Effector CD4-positive, alpha-beta T cell (primary cell): Measurements from ENCODE around the gene FAM76A.
"Not testable (repeated sequence)": the region's sequence is repeated elsewhere in the genome, so short reads cannot be mapped to it uniquely, and the experiment has no call there.

ENCODE experiments used
- DNase-seq: peaks from one replicate; pipeline ENCODE4 v3.0.0-alpha.2; 2020
- total RNA-seq: gene quantifications from one replicate; lab custom pipeline; 2026; lab: John Stamatoyannopoulos, UW

The FAM76A gene
- 27.2 reads per million, percentile 54 among the genes with 10 or more reads in this experiment for total RNA-seq

DNA sequence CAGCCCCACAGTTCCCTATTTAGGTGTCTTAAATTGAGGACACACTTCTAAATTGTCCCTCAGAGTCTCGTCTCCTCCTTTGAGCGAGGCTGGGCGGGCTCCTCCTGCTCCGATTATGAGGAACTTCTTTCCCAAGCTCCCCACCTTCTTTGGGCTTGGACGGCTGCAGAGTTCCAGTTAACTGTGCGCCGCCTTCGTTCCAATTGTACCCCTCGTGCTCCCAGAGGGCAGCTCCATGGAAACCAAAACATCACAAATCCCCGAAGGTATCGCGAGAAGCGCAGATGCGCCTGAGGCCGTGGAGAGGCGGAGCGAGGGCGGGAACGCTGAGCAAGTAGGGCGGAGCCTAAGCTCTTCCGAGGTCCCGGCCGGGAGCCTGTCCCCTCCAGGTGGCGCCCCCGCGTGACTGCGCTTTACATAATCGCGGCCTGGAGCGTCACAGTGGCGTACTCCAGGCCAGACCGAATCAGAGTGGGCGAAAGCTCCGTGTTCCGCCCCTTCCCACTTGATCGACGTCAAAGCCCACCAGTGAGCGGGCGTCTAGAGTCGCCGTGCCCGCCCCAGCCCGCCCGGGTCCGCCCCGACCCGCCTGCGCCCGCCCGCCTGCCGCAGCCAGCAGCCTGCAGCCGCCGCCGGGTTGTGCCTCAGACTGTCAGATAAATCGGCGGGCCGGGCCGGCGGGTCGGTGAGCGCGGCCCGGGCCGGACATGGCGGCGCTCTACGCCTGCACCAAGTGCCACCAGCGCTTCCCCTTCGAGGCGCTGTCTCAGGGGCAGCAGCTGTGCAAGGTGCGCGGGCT, at the start of gene FAM76A:
FAM76A (plus strand) TSS at position 588 of the 799 bp plus-strand sequence; CDS start at position 708, 120 bp downstream.
- peak; percentile 99 for DNase-seq

DNA sequence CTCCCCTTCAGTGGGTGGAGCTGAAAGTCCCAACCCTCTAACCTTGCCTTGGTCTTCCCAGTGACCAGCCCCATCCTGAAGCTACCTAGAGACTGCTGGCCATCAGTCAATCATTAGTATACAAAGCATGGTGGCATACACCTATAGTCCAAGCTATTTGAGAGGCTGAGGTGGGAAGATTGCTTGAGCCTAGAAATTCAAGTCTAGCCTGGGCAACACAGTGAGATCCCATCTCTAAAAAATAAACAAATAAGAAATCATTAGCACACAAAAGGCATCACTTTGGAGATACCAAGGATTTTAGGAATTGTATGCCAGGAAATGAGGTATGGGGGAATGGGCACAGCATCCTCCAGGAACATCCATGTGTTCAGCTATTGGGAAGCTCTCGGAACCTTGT, 49.4 kb upstream of the FAM76A start:
- no peak for DNase-seq

GRCh38 chr1:27678747-27679146, 47.0 kb upstream of the FAM76A start:
- no peak for DNase-seq

DNA sequence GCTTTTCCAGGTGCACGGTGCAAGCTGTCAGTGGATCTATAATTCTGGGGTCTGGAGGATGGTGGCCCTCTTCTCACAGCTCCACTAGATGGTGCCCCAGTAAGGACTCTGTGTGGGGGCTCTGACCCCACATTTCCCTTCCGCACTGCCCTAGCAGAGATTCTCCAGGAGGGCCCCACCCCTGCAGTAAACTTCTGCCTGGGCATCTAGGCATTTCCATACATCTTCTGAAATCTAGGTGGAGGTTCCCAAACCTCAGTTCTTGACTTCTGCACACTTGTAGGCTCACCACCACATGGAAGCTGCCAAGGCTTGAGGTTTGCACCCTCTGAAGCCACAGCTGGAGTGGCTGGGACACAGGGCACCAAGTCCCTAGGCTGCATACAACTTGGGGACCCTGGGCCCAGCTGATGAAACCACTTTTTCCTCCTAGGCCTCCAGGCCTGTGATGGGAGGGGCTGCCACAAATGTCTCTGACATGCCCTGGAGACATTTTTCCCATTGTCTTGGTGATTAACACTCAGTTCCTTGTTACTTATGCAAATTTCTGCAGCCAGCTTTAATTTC, 45.5 kb upstream of the FAM76A start:
- not testable (repeated sequence) for DNase-seq

- DNase-seq: not testable (repeated sequence)
Measured at GRCh38 chr1:27681580-27681979, 44.2 kb upstream of the FAM76A start.

- DNase-seq: no peak
Measured at GRCh38 chr1:27682351-27682944, 43.3 kb upstream of the FAM76A start.

GRCh38 chr1:27684176-27684575, 41.6 kb upstream of the FAM76A start:
- no peak for DNase-seq

DNA sequence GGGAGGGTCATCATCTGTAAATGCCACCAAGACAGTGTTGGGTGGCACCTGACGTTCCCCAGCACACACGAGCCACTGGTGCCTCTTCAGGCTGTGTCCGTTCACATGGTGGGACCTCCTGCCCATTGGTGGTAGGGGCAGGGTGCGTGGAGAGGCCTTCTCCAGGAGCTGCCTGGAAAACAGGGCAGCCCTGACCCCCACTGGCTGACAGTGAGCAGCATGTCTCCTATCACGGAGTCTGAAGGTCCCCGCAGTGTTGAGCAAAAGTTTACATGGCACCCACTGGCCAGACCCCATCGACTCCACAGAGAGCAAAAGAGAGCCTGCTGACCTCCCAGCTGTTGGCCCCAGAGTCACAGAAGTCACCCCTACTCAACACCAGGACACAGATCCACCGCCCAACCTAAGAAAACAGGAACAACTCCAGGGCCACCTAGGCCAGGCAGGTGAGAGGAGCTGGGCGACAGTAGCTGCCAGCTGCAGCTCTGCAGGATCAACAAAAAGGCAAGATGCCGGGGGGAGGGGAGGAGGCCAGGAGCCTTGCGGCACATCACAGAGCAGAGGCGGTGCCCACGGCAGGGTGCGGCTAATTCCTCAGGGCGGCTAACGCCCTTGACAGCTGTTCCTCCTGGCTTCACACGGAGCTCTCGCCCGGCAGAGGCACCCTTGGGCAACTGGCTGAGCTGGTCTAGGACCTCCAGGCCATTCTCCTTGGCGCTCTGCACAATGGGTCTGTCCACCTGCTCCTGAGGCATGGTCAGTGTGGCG, 39.4 kb upstream of the FAM76A start:
- DNase-seq: no peak

DNA sequence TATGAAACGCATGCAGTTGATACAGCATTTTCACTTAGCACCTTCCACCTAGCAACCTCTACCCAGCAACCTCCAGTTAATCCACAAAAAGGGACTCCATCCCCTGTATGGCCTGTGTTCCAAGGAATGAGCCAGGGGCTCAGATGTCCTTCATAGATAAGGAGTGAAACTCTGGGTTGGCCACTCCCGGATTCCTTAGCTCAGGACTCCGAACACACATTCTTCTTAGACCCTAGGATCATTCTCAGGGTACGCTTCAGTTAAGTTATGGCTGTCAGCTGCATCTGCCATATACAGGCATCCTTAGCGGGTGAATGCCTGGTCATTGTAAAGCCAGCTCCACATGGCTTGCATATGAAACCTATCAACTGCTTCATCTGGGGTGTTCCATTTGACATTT, 37.9 kb upstream of the FAM76A start:
- no peak for DNase-seq

- no peak for DNase-seq
Measured at GRCh38 chr1:27689423-27690173, 36.2 kb upstream of the FAM76A start.

GRCh38 chr1:27690183-27690582, 35.6 kb upstream of the FAM76A start:
- DNase-seq: no peak

DNA sequence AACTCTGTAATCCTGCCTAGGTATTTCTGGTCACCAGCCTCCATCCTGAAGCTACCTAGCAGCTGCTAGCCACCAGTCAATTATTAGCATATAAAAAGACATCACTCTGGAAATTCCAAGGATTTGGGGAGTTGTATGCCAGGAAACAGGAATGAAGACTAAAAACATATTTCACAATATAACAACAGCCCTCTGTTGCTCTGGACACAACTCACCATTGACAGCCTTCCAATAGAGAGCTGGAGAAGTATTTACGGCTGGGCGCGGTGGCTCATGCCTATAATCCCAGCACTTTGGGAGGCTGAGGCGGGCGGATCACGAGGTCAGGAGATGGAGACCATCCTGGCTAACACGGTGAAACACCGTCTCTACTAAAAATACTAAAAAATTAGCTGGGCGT, 28.9 kb upstream of the FAM76A start:
- not testable (repeated sequence) for DNase-seq

- no peak for DNase-seq
Measured at GRCh38 chr1:27704958-27705357, 20.8 kb upstream of the FAM76A start.

DNA sequence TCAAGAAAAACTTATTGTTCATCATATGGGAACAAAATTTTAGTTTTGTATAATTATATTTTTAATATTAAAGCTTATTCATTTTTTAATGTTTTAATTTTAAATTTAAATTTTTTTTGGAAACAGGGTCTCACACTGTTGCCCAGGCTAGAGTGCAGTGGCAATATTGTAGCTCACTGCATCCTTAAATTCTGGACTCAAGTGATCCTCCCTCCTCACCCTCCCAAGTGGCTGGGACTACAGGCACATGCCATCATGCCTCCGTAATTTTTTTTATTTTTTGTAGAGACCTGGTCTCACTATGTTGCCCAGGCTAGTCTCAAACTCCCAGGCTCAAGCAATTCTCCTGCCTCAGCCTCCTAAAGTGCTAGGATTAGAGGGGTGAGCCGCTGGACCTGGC, 20.2 kb upstream of the FAM76A start:
- DNase-seq: no peak

- DNase-seq: no peak
Measured at GRCh38 chr1:27710574-27710973, 15.2 kb upstream of the FAM76A start.

DNA sequence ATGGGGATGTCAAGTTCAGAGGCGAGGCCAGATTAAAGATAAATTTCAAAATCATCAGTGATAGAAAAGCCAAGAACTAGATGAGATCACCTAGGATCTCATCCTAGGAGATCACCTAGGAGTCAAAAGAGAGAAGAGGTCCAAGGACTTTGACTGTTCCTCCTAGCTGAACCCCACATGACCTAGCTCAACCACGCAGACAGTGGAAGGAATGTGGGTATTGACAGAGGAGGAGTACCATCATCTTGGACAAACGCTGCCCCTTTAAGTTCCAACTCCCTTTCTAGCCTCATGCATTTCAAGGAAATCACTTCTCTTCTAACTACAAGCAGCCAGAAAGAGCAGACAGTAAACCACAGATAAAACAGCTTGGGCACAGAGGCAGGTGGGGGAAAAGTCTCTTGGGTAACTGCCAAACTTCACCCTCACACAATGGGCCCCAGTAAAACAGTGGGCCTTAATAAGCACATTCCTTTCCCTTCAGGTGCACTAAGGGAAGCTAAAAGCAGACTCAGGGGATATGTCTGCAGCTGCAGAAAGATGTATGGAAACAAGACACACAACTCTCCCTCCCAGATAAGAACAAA, 12.5 kb upstream of the FAM76A start:
- no peak for DNase-seq

- no peak for DNase-seq
Measured at GRCh38 chr1:27713869-27714513, 11.8 kb upstream of the FAM76A start.

- no peak for DNase-seq
Measured at GRCh38 chr1:27716262-27716895, 9.4 kb upstream of the FAM76A start.

GRCh38 chr1:27719286-27720251, 6.2 kb upstream of the FAM76A start:
- DNase-seq: no peak

- no peak for DNase-seq
Measured at GRCh38 chr1:27724961-27725373, 794 bp upstream of the FAM76A start.
